Right lobe of liver (tissue), 6 donors: Measurements from ENCODE around the gene PCDHB9. TPM values are rescaled to one million over a fixed set of nuclear protein-coding genes. Genes with fewer than 3 reads are reported as not detected.

Experiments used
- ATAC-seq, 4 donors: fragments of 200-7000 bp; cut with Tn5 transposase; one replicate each; pipeline ENCODE4 v1.9.1; 2020; ENCODE audit warnings: mild to moderate bottlenecking in 4 of 4, moderate library complexity in 4 of 4
- DNase-seq, 3 donors: peaks; one replicate each; pipeline ENCODE4 v3.0.0-alpha.2; 2020
- H3K27ac ChIP-seq, 3 donors: fragments of 200-600 bp; one replicate each; pipeline ENCODE4 v1.8.0; 2022
- H3K27me3 ChIP-seq, 2 donors: fragments of 200-600 bp; one replicate each; pipeline ENCODE4 v1.8.0; 2022
- H3K36me3 ChIP-seq, 4 donors: fragments of 200-600 bp; sonication (generic) in 1 of 4; one replicate each; pipeline versions ENCODE4 v1.5.1 to v1.8.0; 2017 to 2022; ENCODE audit warnings: control low read depth in 1 of 4
- H3K4me1 ChIP-seq, 4 donors: fragments of 200-600 bp; sonication (generic) in 1 of 4; one replicate each; pipeline versions ENCODE4 v1.5.1 to v1.8.0; 2017 to 2022; ENCODE audit warnings: control low read depth in 1 of 4
- H3K4me3 ChIP-seq, 3 donors: fragments of 200-600 bp; one replicate each; pipeline ENCODE4 v1.8.0; 2022
- H3K9me3 ChIP-seq, 4 donors: fragments of 200-600 bp; sonication (generic) in 1 of 4; one replicate each; pipeline versions ENCODE4 v1.5.1 to v1.8.0; 2017 to 2022; ENCODE audit warnings: control low read depth in 1 of 4
- CTCF ChIP-seq, 4 donors: fragments of 200-600 bp in 3 of 4; fragments of 450-650 bp in 1 of 4; IDR thresholded peaks; one replicate each; pipeline versions ENCODE4 v1.5.1 to v1.8.0; 2016 to 2022; ENCODE audit warnings: antibody characterized with exemption in 4 of 4, mild to moderate bottlenecking in 2 of 4
- POLR2A ChIP-seq: fragments of 450-650 bp; IDR thresholded peaks from one replicate; pipeline ENCODE4 v1.6.1; 2017; ENCODE audit warnings: antibody characterized with exemption, mild to moderate bottlenecking
- WGBS: methylation state at CpG from one replicate; pipeline ENCODE4 v1.1.6; 2018; ENCODE audit warnings: low coverage, low lambda C conversion rate; ENCODE audit not compliant: insufficient coverage; ENCODE audit errors: missing lambda C conversion rate; 5-methylcytosine and 5-hydroxymethylcytosine counted together
- intact Hi-C, 2 donors: fragments of 100-400 bp; cut with DNase I; formaldehyde crosslinking; loops; one replicate each; pipeline versions ENCODE4 v1.11.2 to v1.14.1; 2022
- total RNA-seq, 6 experiments: library from RNA; depleted of rRNA in 2 of 6; stranded (reverse); fragments of >200 nt in 2 of 6; fragmentation: NEBNext Ultra II Directional in 3 of 6; extraction: Animal tissue kit (Norgen Biotek cat#: 25700) in 3 of 6; gene quantifications; one replicate each; pipeline versions ENCODE4 v1.1.0 to v1.2.4, GENCODE V29; 2016 to 2023
- donor health status: DM: no; HTN: yes; CAD: no.
- donor health status: DM: no; HTN: no; CAD: no.
- donor health status: DM: no; HTN: no; CAD: no.
- donor health status: DM: no; HTN: yes; CAD: no.
- donor health status: DM: no; HTN: yes; CAD: no.

Gene PCDHB9
- total RNA-seq, 6 experiments from 2014 or later: 0.07 to 0.51 (median 0.21) TPM; not detected in 1

GRCh38 chr5:141236516-141237313 is 49.8 kb downstream of the PCDHB9 start:
- TF ChIP-seq POLR2A (no peak), CTCF (IDR thresholded peaks at IDR 0.05) (no peak)
- ATAC-seq (no peak), DNase-seq (no peak)
- Histone ChIP-seq H3K9me3 (peaks cover 0 to 13% (median 7%) of the 10 kb centered on the region in 4 donors), H3K4me1 (no peaks in the 10 kb centered on the region), H3K4me3 (no peak overlapping the region), H3K27me3 (no peaks in the 10 kb centered on the region), H3K36me3 (no peaks in the 10 kb centered on the region), H3K27ac (no peak overlapping the region)
- WGBS: 31% methylated on average over 13 of the region's 32 CpGs
- intact Hi-C loops: no loop called here

Other genes with a start within 250 kb of the PCDHB9 start
- 1 to 10 TPM in 3 of 6 experiments, under 1 TPM in 3; 0.68 to 2.2 (median 1.3) TPM for gene PCDHAC2, start 220.7 kb upstream of the PCDHB9 start, total RNA-seq
- not detected for gene PCDHB1, start 135.8 kb upstream of the PCDHB9 start, total RNA-seq
- gene PCDHB2, start 92.5 kb upstream of the PCDHB9 start, total RNA-seq: under 1 TPM in 3 of 6 experiments, not detected in 3; 0.11 to 0.19 (median 0.14) TPM
- gene PCDHB3, start 86.7 kb upstream of the PCDHB9 start, total RNA-seq: under 1 TPM in 3 of 6 experiments, not detected in 3; 0.07 to 0.31 (median 0.30) TPM
- gene PCDHB4, start 65.3 kb upstream of the PCDHB9 start, total RNA-seq: under 1 TPM; 0.10 to 0.35 (median 0.20) TPM
- 1 to 10 TPM in 1 of 6 experiments, under 1 TPM in 5; 0.18 to 1.2 (median 0.45) TPM for gene PCDHB5, start 52.0 kb upstream of the PCDHB9 start, total RNA-seq
- under 1 TPM in 4 of 6 experiments, not detected in 2; 0.06 to 0.16 (median 0.12) TPM for gene PCDHB6, start 37.1 kb upstream of the PCDHB9 start, total RNA-seq
- gene PCDHB7, start 14.5 kb upstream of the PCDHB9 start, total RNA-seq: under 1 TPM; 0.07 to 0.31 (median 0.13) TPM
- gene PCDHB8, start 9.4 kb upstream of the PCDHB9 start, total RNA-seq: under 1 TPM in 4 of 6 experiments, not detected in 2; 0.12 to 0.49 (median 0.19) TPM
- under 1 TPM; 0.17 to 0.51 (median 0.34) TPM for gene PCDHB16, start 4.8 kb upstream of the PCDHB9 start, total RNA-seq
- under 1 TPM in 5 of 6 experiments, not detected in 1; 0.09 to 0.23 (median 0.12) TPM for gene PCDHB10, start 5.2 kb downstream of the PCDHB9 start, total RNA-seq
- under 1 TPM in 5 of 6 experiments, not detected in 1; 0.06 to 0.44 (median 0.19) TPM for gene PCDHB11, start 12.5 kb downstream of the PCDHB9 start, total RNA-seq
- 1 to 10 TPM in 1 of 6 experiments, under 1 TPM in 4, not detected in 1; 0.27 to 1.1 (median 0.33) TPM for gene PCDHB12, start 21.6 kb downstream of the PCDHB9 start, total RNA-seq
- gene PCDHB13, start 26.8 kb downstream of the PCDHB9 start, total RNA-seq: under 1 TPM; 0.25 to 1.00 (median 0.49) TPM
- 1 to 10 TPM in 1 of 6 experiments, under 1 TPM in 5; 0.44 to 1.0 (median 0.86) TPM for gene PCDHB14, start 36.2 kb downstream of the PCDHB9 start, total RNA-seq
- gene PCDHB15, start 58.2 kb downstream of the PCDHB9 start, total RNA-seq: under 1 TPM; 0.37 to 0.83 (median 0.63) TPM
- gene SLC25A2, start 116.9 kb downstream of the PCDHB9 start, total RNA-seq: under 1 TPM in 1 of 6 experiments, not detected in 5; 0.31 TPM
- 10 to 100 TPM; 17.7 to 37.9 (median 22.3) TPM for gene TAF7, start 133.6 kb downstream of the PCDHB9 start, total RNA-seq
- gene PCDHGA1, start 143.4 kb downstream of the PCDHB9 start, total RNA-seq: under 1 TPM in 5 of 6 experiments, not detected in 1; 0.04 to 0.18 (median 0.12) TPM
- gene PCDHGA2, start 151.6 kb downstream of the PCDHB9 start, total RNA-seq: under 1 TPM; 0.49 to 0.88 (median 0.57) TPM
- gene PCDHGA3, start 156.7 kb downstream of the PCDHB9 start, total RNA-seq: 1 to 10 TPM in 2 of 6 experiments, under 1 TPM in 4; 0.51 to 1.8 (median 0.76) TPM
- 1 to 10 TPM in 1 of 6 experiments, under 1 TPM in 5; 0.37 to 1.2 (median 0.52) TPM for gene PCDHGB1, start 162.9 kb downstream of the PCDHB9 start, total RNA-seq
- gene PCDHGA4, start 167.9 kb downstream of the PCDHB9 start, total RNA-seq: 1 to 10 TPM in 2 of 6 experiments, under 1 TPM in 4; 0.39 to 1.8 (median 0.73) TPM
- gene PCDHGB2, start 172.8 kb downstream of the PCDHB9 start, total RNA-seq: 1 to 10 TPM in 5 of 6 experiments, under 1 TPM in 1; 0.51 to 2.8 (median 1.4) TPM
- gene PCDHGA5, start 177.0 kb downstream of the PCDHB9 start, total RNA-seq: 1 to 10 TPM in 1 of 6 experiments, under 1 TPM in 5; 0.32 to 1.2 (median 0.57) TPM
- gene PCDHGB3, start 183.1 kb downstream of the PCDHB9 start, total RNA-seq: 1 to 10 TPM in 3 of 6 experiments, under 1 TPM in 3; 0.56 to 1.8 (median 1.2) TPM
- 1 to 10 TPM in 3 of 6 experiments, under 1 TPM in 3; 0.56 to 1.3 (median 0.89) TPM for gene PCDHGA6, start 186.7 kb downstream of the PCDHB9 start, total RNA-seq
- gene PCDHGA7, start 195.6 kb downstream of the PCDHB9 start, total RNA-seq: under 1 TPM; 0.37 to 0.99 (median 0.76) TPM
- gene PCDHGB4, start 200.5 kb downstream of the PCDHB9 start, total RNA-seq: 1 to 10 TPM; 1.6 to 5.5 (median 2.4) TPM
- gene PCDHGA8, start 205.5 kb downstream of the PCDHB9 start, total RNA-seq: under 1 TPM; 0.27 to 0.88 (median 0.50) TPM
- gene PCDHGB5, start 210.8 kb downstream of the PCDHB9 start, total RNA-seq: 1 to 10 TPM; 3.0 to 6.8 (median 4.0) TPM
- 1 to 10 TPM; 1.0 to 2.5 (median 1.3) TPM for gene PCDHGA9, start 215.6 kb downstream of the PCDHB9 start, total RNA-seq
- 1 to 10 TPM; 1.9 to 5.0 (median 2.9) TPM for gene PCDHGB6, start 220.9 kb downstream of the PCDHB9 start, total RNA-seq
- 1 to 10 TPM; 1.5 to 4.6 (median 2.8) TPM for gene PCDHGA10, start 225.8 kb downstream of the PCDHB9 start, total RNA-seq
- gene PCDHGB7, start 230.5 kb downstream of the PCDHB9 start, total RNA-seq: 1 to 10 TPM; 1.2 to 3.7 (median 2.7) TPM
- 1 to 10 TPM in 3 of 6 experiments, under 1 TPM in 3; 0.81 to 1.7 (median 1.1) TPM for gene PCDHGA11, start 233.9 kb downstream of the PCDHB9 start, total RNA-seq
- 1 to 10 TPM in 4 of 6 experiments, under 1 TPM in 2; 0.73 to 1.6 (median 1.3) TPM for gene PCDHGA12, start 243.3 kb downstream of the PCDHB9 start, total RNA-seq